GM19438 (cell line): ENCODE results near the gene VAX1.
"Not testable (repeated sequence)": the region's sequence is repeated elsewhere in the genome, so short reads cannot be mapped to it uniquely, and the experiment has no call there.

Experiments
- ATAC-seq: cut with Tn5 transposase; IDR thresholded peaks from one replicate; pipeline ENCODE4 v1.9.1; 2021; ENCODE audit warnings: low read depth; ENCODE audit not compliant: unreplicated experiment

The VAX1 gene

GRCh38 chr10:117136391-117136975 lies 1.6 kb downstream of the VAX1 start:
- no peak for ATAC-seq

GRCh38 chr10:117135480-117136140 lies 2.5 kb downstream of the VAX1 start:
- ATAC-seq = no peak

- ATAC-seq = no peak
These were observed 3.1 kb downstream of the VAX1 start for GRCh38 chr10:117135026-117135372.

- ATAC-seq = no peak
These were observed 3.6 kb downstream of the VAX1 start for GRCh38 chr10:117134306-117135025.

GRCh38 chr10:117134056-117134305 lies 4.1 kb downstream of the VAX1 start:
- ATAC-seq = no peak

- ATAC-seq = no peak
These were observed 4.6 kb downstream of the VAX1 start for GRCh38 chr10:117133273-117134055.

- no peak for ATAC-seq
These were observed 5.3 kb downstream of the VAX1 start for GRCh38 chr10:117132751-117133231.

- ATAC-seq = no peak
These were observed 6.4 kb downstream of the VAX1 start for GRCh38 chr10:117131376-117132327.

GRCh38 chr10:117130862-117131375 lies 7.2 kb downstream of the VAX1 start:
- no peak for ATAC-seq

- no peak for ATAC-seq
These were observed 7.7 kb downstream of the VAX1 start for GRCh38 chr10:117130346-117130745.

GRCh38 chr10:117126645-117127044 lies 11.4 kb downstream of the VAX1 start:
- not testable (repeated sequence) for ATAC-seq

GRCh38 chr10:117126034-117126433 lies 12.0 kb downstream of the VAX1 start:
- ATAC-seq = no peak

GRCh38 chr10:117112220-117112619 lies 25.9 kb downstream of the VAX1 start:
- no peak for ATAC-seq

GRCh38 chr10:117107238-117107637 lies 30.8 kb downstream of the VAX1 start:
- no peak for ATAC-seq

GRCh38 chr10:117096599-117097201 lies 41.4 kb downstream of the VAX1 start:
- no peak for ATAC-seq

- ATAC-seq = no peak
These were observed 43.2 kb downstream of the VAX1 start for GRCh38 chr10:117094856-117095255.

- no peak for ATAC-seq
These were observed 45.7 kb downstream of the VAX1 start for GRCh38 chr10:117092386-117092785.

GRCh38 chr10:117090834-117091233 lies 47.2 kb downstream of the VAX1 start:
- ATAC-seq = no peak

- ATAC-seq = no peak
These were observed 50.5 kb downstream of the VAX1 start for GRCh38 chr10:117087521-117087920.

- ATAC-seq = no peak
These were observed 51.5 kb downstream of the VAX1 start for GRCh38 chr10:117086546-117086945.
